Stomach (tissue), 19 donors: ENCODE data around the gene SIGLEC9. TPM values are rescaled to one million over a fixed set of nuclear protein-coding genes. Genes with fewer than 3 reads are reported as not detected.

Experiments
- DNase-seq, 2 donors: peaks; one replicate each; pipeline versions ENCODE4 v3.0.0 to v3.0.0-alpha.2; 2013 to 2019
- H3K27ac ChIP-seq, 5 donors: fragments of 200-600 bp in 4 of 5; sonication (generic) in 4 of 5; one replicate each; pipeline ENCODE4 v1.5.1; 2013 to 2019; ENCODE audit warnings: mild to moderate bottlenecking in 1 of 5, moderate library complexity in 1 of 5
- H3K27me3 ChIP-seq, 3 donors: fragments of 200-600 bp; sonication (generic); one replicate each; pipeline ENCODE4 v1.5.1; 2017 to 2019; ENCODE audit warnings: mixed run types in 1 of 3
- H3K36me3 ChIP-seq, 4 donors: fragments of 200-600 bp; sonication (generic); 1 replicate in 3 of 4; 2 replicates in 1 of 4; pipeline ENCODE4 v1.5.1; 2016 to 2019
- H3K4me1 ChIP-seq, 4 donors: fragments of 200-600 bp; sonication (generic); one replicate each; pipeline ENCODE4 v1.5.1; 2016 to 2019
- H3K4me3 ChIP-seq, 4 donors: fragments of 200-600 bp; sonication (generic) in 3 of 4; one replicate each; pipeline ENCODE4 v1.5.1; 2016 to 2019; ENCODE audit warnings: mild to moderate bottlenecking in 1 of 4
- H3K9me3 ChIP-seq, 4 donors: fragments of 200-600 bp; sonication (generic); one replicate each; pipeline ENCODE4 v1.5.1; 2016 to 2019
- EP300 ChIP-seq: sonication (generic); formaldehyde crosslinking; IDR thresholded peaks from one replicate; pipeline ENCODE4 v1.6.1; 2017; ENCODE audit warnings: antibody characterized with exemption
- POLR2A ChIP-seq, 4 donors: fragments of 450-650 bp; IDR thresholded peaks; one replicate each; pipeline ENCODE4 v1.6.1; 2016; ENCODE audit warnings: antibody characterized with exemption in 4 of 4, control low read depth in 2 of 4, mild to moderate bottlenecking in 1 of 4, moderate library complexity in 1 of 4
- POLR2AphosphoS5 ChIP-seq, 3 donors: sonication (generic); formaldehyde crosslinking; IDR thresholded peaks; one replicate each; pipeline ENCODE4 v1.6.1; 2016; ENCODE audit warnings: antibody characterized with exemption in 3 of 3
- WGBS, 5 donors: extraction: QIAGEN DNeasy Blood & Tissue Kit in 3 of 5; methylation state at CpG; one replicate each; pipeline versions ENCODE4 v1.1.5 to v1.1.7; 2013 to 2018; 5-methylcytosine and 5-hydroxymethylcytosine counted together
- intact Hi-C: fragments of 100-400 bp; cut with DNase I; formaldehyde crosslinking; loops from one replicate; pipeline ENCODE4 v1.15.1; 2023; ENCODE audit warnings: low total_unique reads
- long read RNA-seq, 10 donors: transcript quantifications; one replicate each; lab custom pipeline, GENCODE V29; 2026
- polyA plus RNA-seq, 3 donors: library from polyadenylated mRNA; stranded (reverse); fragments of 200-250 nt; gene quantifications; one replicate each; pipeline ENCODE4 v1.2.3, GENCODE V29; 2013
- total RNA-seq, 5 donors: library from RNA; depleted of rRNA; stranded (reverse); fragments of >200 nt; gene quantifications; one replicate each; pipeline versions ENCODE4 v1.1.0 to v1.2.3, GENCODE V29; 2014 to 2016
- TF ChIP-seq, protein P1 (sequence below), 7 experiments: fragments of 450-650 bp in 4 of 7; fragments of 200-600 bp in 3 of 7; sonication (generic) in 3 of 7; IDR thresholded peaks; one replicate each; pipeline ENCODE4 v1.5.1; 2016 to 2019; ENCODE audit warnings: antibody characterized with exemption in 7 of 7, control low read depth in 2 of 7, mild to moderate bottlenecking in 1 of 7
- donor health status: healthy with polysubstance abuse.
- donor health status: Bipolar disorder and iron deficiency.
- donor health status: healthy.

The SIGLEC9 gene
- total RNA-seq (10 to 100 TPM in 1 of 5 donors, 1 to 10 TPM in 3, not detected in 1; 1.1 to 13.9 (median 1.9) TPM), polyA plus RNA-seq (1 to 10 TPM in 1 of 3 donors, under 1 TPM in 2; 0.61 to 3.6 (median 0.80) TPM)
- long read RNA-seq, donor 1 = 0 reads
- long read RNA-seq, donor 2 = 0 reads
- long read RNA-seq, donor 3 = 0 reads
- long read RNA-seq, donor 4 = 0 reads
- long read RNA-seq, donor 5 = 0 reads
- long read RNA-seq, donor 6, partial matches to known transcripts = 0 of 1 reads
- long read RNA-seq, donor 6, other reads (novel, unspliced or antisense) = 0 of 1 reads
- long read RNA-seq, donor 7 = 0 reads
- long read RNA-seq, donor 8 = 0 reads
- long read RNA-seq, donor 9 = 0 reads
- long read RNA-seq, donor 10 = 0 reads

DNA sequence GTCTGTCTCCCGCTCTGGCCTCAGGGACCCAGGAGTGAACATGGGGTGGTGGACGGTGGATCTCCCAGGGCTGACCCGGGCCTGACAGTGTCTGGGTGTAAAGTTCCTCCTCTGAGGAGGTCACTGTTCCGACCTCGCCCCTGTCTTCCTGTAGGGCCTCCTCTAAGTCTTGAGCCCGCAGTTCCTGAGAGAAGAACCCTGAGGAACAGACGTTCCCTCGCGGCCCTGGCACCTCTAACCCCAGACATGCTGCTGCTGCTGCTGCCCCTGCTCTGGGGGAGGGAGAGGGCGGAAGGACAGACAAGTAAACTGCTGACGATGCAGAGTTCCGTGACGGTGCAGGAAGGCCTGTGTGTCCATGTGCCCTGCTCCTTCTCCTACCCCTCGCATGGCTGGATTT, at the start of gene SIGLEC9:
Gene SIGLEC9 (plus strand): TSS at position 178 of the 400 bp plus-strand sequence. CDS start 69 bp downstream, at position 247.
- peak in 1 of 2 donors; percentile 32 for DNase-seq
- Histone ChIP-seq H3K9me3 (no peaks in the 10 kb centered on the region), H3K27ac (peak within 1 kb of the TSS in 4 of 5 donors; percentile 13 to 81 (median 68)), H3K36me3 (no peaks in the 10 kb centered on the region), H3K4me3 (peak within 1 kb of the TSS in 3 of 4 donors; percentile 7 to 37 (median 27)), H3K4me1 (peaks cover 0 to 11% (median 4%) of the 10 kb centered on the region in 4 donors), H3K27me3 (peaks cover 0 to 38% (median 0%) of the 10 kb centered on the region in 3 donors)
- intact Hi-C loops = no loop called here
- no peak for TF ChIP-seq EP300
- no peak for TF ChIP-seq POLR2AphosphoS5 (IDR thresholded peaks at IDR 0.05)
- TF ChIP-seq, protein P1, sequence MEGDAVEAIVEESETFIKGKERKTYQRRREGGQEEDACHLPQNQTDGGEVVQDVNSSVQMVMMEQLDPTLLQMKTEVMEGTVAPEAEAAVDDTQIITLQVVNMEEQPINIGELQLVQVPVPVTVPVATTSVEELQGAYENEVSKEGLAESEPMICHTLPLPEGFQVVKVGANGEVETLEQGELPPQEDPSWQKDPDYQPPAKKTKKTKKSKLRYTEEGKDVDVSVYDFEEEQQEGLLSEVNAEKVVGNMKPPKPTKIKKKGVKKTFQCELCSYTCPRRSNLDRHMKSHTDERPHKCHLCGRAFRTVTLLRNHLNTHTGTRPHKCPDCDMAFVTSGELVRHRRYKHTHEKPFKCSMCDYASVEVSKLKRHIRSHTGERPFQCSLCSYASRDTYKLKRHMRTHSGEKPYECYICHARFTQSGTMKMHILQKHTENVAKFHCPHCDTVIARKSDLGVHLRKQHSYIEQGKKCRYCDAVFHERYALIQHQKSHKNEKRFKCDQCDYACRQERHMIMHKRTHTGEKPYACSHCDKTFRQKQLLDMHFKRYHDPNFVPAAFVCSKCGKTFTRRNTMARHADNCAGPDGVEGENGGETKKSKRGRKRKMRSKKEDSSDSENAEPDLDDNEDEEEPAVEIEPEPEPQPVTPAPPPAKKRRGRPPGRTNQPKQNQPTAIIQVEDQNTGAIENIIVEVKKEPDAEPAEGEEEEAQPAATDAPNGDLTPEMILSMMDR (IDR thresholded peaks at IDR 0.05) = no peak
- no peak for TF ChIP-seq POLR2A (IDR thresholded peaks at IDR 0.05)
- 59 to 73% (median 65%) methylated on average over 11 to 14 of the region's 14 CpGs for WGBS, 5 donors

- Histone ChIP-seq H3K4me1 (peaks cover 0 to 11% (median 5%) of the 10 kb centered on the region in 4 donors), H3K9me3 (peaks cover 0 to 15% (median 10%) of the 10 kb centered on the region in 4 donors), H3K4me3 (no peak overlapping the region), H3K27ac (no peak overlapping the region), H3K27me3 (no peaks in the 10 kb centered on the region), H3K36me3 (no peaks in the 10 kb centered on the region)
- TF ChIP-seq POLR2A (IDR thresholded peaks at IDR 0.05) = no peak
- no peak for TF ChIP-seq POLR2AphosphoS5 (IDR thresholded peaks at IDR 0.05)
- no peak for TF ChIP-seq EP300
- TF ChIP-seq, protein P1 (IDR thresholded peaks at IDR 0.05) = no peak
- intact Hi-C loops = no loop called here
- 87 to 94% (median 91%) methylated on average over 5 of the region's 5 CpGs for WGBS, 5 donors
- no peak for DNase-seq
Observed at GRCh38 chr19:51075998-51076397, 48.7 kb upstream of the SIGLEC9 start.

DNA sequence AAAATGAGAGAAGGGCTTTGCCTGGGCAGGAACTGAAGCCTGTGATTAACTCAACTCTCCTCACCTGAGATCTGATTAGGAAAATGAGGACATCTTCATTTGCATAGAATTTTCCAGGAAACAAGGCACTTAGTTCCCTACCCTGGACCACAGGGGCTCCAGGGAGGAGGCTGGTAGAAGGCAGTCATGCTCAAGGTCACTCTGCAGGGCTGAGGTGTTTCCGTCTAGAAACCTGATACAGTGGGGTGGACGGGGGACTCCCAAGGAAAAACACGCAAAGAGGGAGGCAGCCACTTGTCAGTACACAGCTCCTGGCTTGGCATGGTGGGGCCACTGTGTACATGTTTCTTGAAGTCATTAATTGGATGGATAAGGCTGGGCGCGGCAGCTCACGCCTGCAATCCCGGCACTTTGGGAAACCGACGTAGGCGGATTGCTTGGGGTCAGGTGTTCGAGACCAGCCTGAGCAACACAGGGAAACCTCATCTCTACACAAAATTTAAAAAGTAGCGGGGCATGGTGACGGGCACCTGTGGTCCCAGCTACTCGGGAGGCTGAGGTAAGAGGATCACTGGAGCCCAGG, 48.0 kb upstream of the SIGLEC9 start:
- H3K27me3 ChIP-seq = peaks cover 0 to 6% (median 0%) of the 10 kb centered on the region in 3 donors
- H3K4me1 ChIP-seq = peaks cover 0 to 3% (median under 1%) of the 10 kb centered on the region in 4 donors
- no peak overlapping the region for H3K4me3 ChIP-seq
- DNase-seq = no peak
- no peaks in the 10 kb centered on the region for H3K36me3 ChIP-seq
- WGBS, 5 donors = 71 to 82% (median 76%) methylated on average over 14 of the region's 14 CpGs
- H3K27ac ChIP-seq = no peak overlapping the region
- TF ChIP-seq, protein P1 (IDR thresholded peaks at IDR 0.05) = no peak
- TF ChIP-seq POLR2AphosphoS5 (IDR thresholded peaks at IDR 0.05) = no peak
- TF ChIP-seq POLR2A (IDR thresholded peaks at IDR 0.05) = no peak
- TF ChIP-seq EP300 = no peak
- intact Hi-C loops = no loop called here
- H3K9me3 ChIP-seq = peaks cover 0 to 15% (median 10%) of the 10 kb centered on the region in 4 donors

GRCh38 chr19:51078104-51078503, 46.6 kb upstream of the SIGLEC9 start:
- no peak overlapping the region for H3K27ac ChIP-seq
- H3K9me3 ChIP-seq = peaks cover 0 to 11% (median 9%) of the 10 kb centered on the region in 4 donors
- TF ChIP-seq POLR2A (IDR thresholded peaks at IDR 0.05) = no peak
- TF ChIP-seq POLR2AphosphoS5 (IDR thresholded peaks at IDR 0.05) = no peak
- TF ChIP-seq, protein P1 (IDR thresholded peaks at IDR 0.05) = no peak
- no peak for TF ChIP-seq EP300
- 63 to 85% (median 81%) methylated on average over 5 to 6 of the region's 6 CpGs for WGBS, 5 donors
- H3K4me3 ChIP-seq = no peak overlapping the region
- H3K4me1 ChIP-seq = no peaks in the 10 kb centered on the region
- intact Hi-C loops = no loop called here
- H3K36me3 ChIP-seq = no peaks in the 10 kb centered on the region
- H3K27me3 ChIP-seq = peaks cover 0 to 15% (median 3%) of the 10 kb centered on the region in 3 donors
- DNase-seq = no peak
